Nephron (organoid): Measurements from ENCODE around the gene HNRNPUL2.
A peak's percentile ranks its signal among the peaks of the same experiment; 100 is the strongest.

Experiments used
- H3K27ac Mint-ChIP-seq, 3 experiments: 2 replicates each; pipeline ENCODE4 v1.8.0; 2020; ENCODE audit warnings: mixed read lengths in 3 of 3, mild to moderate bottlenecking in 2 of 3, moderate library complexity in 1 of 3
- H3K27me3 Mint-ChIP-seq: 2 replicates; pipeline ENCODE4 v1.8.0; 2021; ENCODE audit warnings: low read depth, mild to moderate bottlenecking, moderate library complexity, mixed read lengths
- H3K36me3 Mint-ChIP-seq: 2 replicates; pipeline ENCODE4 v1.8.0; 2020; ENCODE audit warnings: low read depth, mixed read lengths
- H3K4me1 Mint-ChIP-seq: 2 replicates; pipeline ENCODE4 v1.8.0; 2020; ENCODE audit warnings: mixed read lengths
- H3K4me3 Mint-ChIP-seq, 3 experiments: 2 replicates each; pipeline ENCODE4 v1.8.0; 2020; ENCODE audit warnings: mild to moderate bottlenecking in 3 of 3, mixed read lengths in 3 of 3, moderate library complexity in 2 of 3
- H3K9me3 Mint-ChIP-seq: 2 replicates; pipeline ENCODE4 v1.8.0; 2020; ENCODE audit warnings: mixed read lengths
- CTCF ChIP-seq, 3 experiments: fragments of 200-600 bp; sonication (generic); IDR thresholded peaks; one replicate each; pipeline ENCODE4 v1.5.0; 2021; ENCODE audit warnings: antibody characterized with exemption in 3 of 3; ENCODE audit not compliant: unreplicated experiment in 3 of 3

HNRNPUL2 gene

GRCh38 chr11:62757846-62758788 is 30.9 kb upstream of the HNRNPUL2 start:
- peaks cover 14% of the 10 kb centered on the region for H3K36me3 Mint-ChIP-seq
- peak overlapping the region in 2 of 3 experiments; percentile 15 to 28 for H3K4me3 Mint-ChIP-seq
- no peaks in the 10 kb centered on the region for H3K9me3 Mint-ChIP-seq
- peaks cover 27% of the 10 kb centered on the region for H3K4me1 Mint-ChIP-seq
- peak overlapping the region in 1 of 3 experiments; percentile 55 for H3K27ac Mint-ChIP-seq
- no peak for TF ChIP-seq CTCF (IDR thresholded peaks at IDR 0.05; ENCODE audit: unreplicated experiment in 3 of 3)
- H3K27me3 Mint-ChIP-seq, result no peaks in the 10 kb centered on the region

DNA sequence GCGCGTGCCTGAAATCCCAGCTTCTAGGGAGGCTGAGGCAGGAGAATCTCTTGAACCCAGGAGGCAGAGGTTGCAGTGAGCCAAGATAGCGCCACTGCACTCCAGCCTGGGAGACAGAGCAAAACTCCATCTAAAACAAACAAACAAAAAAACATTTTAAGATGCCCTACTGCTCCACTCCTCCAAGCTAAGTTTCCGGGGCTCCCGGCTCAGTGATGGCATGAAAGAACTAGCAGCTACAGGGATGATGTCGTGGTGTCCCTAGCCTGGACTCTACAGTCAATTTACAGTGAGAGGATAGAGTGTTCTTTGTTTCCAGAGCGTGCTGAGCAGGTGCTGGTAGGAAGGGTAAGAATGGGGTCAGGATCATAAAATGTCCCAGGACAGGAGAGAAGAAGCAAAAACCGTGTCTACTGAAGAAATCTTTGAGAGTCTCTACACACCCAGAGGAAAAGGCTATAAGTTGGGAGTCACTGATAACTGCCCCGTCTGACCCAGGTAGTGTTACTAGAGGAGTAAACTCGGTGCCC is 27.9 kb upstream of the HNRNPUL2 start:
- no peak for TF ChIP-seq CTCF (IDR thresholded peaks at IDR 0.05; ENCODE audit: unreplicated experiment in 3 of 3)

GRCh38 chr11:62753736-62754603 is 26.7 kb upstream of the HNRNPUL2 start, which contains the start of gene ZBTB3:
Gene ZBTB3, minus strand, starts transcription at chr11:62754160. Its CDS starts 496 bp downstream, at chr11:62753664.
- H3K4me3 Mint-ChIP-seq, result peak within 1 kb of the TSS; percentile 87 to 97 (median 94)
- no peak for TF ChIP-seq CTCF (IDR thresholded peaks at IDR 0.05; ENCODE audit: unreplicated experiment in 3 of 3)
- H3K9me3 Mint-ChIP-seq, result no peaks in the 10 kb centered on the region
- H3K27me3 Mint-ChIP-seq, result no peaks in the 10 kb centered on the region
- peaks cover 10% of the 10 kb centered on the region for H3K4me1 Mint-ChIP-seq
- peak within 1 kb of the TSS; percentile 91 to 98 (median 97) for H3K27ac Mint-ChIP-seq
- peaks cover 14% of the 10 kb centered on the region for H3K36me3 Mint-ChIP-seq

More for the DNA sequence above, 27.9 kb upstream of the HNRNPUL2 start:
- peak overlapping the region; percentile 61 to 81 (median 78) for H3K4me3 Mint-ChIP-seq
- no peaks in the 10 kb centered on the region for H3K9me3 Mint-ChIP-seq
- H3K27me3 Mint-ChIP-seq, result no peaks in the 10 kb centered on the region
- peaks cover 10% of the 10 kb centered on the region for H3K36me3 Mint-ChIP-seq
- H3K27ac Mint-ChIP-seq, result peak overlapping the region; percentile 27 to 70 (median 54)
- peaks cover 10% of the 10 kb centered on the region for H3K4me1 Mint-ChIP-seq

- Mint-ChIP-seq H3K4me3 (peak overlapping the region; percentile 87 to 97 (median 94)), H3K9me3 (no peaks in the 10 kb centered on the region), H3K36me3 (peaks cover 16% of the 10 kb centered on the region)
These were observed 25.9 kb upstream of the HNRNPUL2 start for GRCh38 chr11:62752994-62753735.

More at GRCh38 chr11:62752994-62753735, 25.9 kb upstream of the HNRNPUL2 start:
- no peaks in the 10 kb centered on the region for H3K27me3 Mint-ChIP-seq
- H3K4me1 Mint-ChIP-seq, result peaks cover 10% of the 10 kb centered on the region
- no peak for TF ChIP-seq CTCF (IDR thresholded peaks at IDR 0.05; ENCODE audit: unreplicated experiment in 3 of 3)
- H3K27ac Mint-ChIP-seq, result peak overlapping the region; percentile 91 to 98 (median 97)
